ENCODE measurements around the gene TDRD12.

DNA sequence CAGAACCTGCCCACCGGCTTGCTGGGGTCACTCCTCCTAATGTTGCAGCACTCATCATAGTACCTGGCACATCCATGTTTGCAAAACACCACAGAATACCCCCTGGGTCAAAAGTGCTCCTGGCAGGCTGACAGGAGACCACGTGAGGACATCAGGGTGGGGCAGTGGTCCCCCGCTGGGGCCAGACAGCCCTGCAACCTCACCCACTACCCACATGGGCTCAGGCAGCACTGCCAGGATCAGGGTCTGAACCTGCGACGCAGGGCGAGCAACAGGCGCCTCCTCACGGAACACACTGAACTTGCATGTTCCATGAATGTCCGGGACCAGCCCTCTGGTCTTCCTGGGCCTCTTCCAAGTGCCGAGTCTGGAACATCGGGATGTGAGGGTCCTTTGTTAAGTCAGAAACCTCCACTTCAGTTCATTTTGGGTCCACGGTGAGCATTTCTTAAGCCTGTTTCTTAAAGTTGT is 151.4 kb downstream of the TDRD12 start:
- TF ChIP-seq, protein P1, sequence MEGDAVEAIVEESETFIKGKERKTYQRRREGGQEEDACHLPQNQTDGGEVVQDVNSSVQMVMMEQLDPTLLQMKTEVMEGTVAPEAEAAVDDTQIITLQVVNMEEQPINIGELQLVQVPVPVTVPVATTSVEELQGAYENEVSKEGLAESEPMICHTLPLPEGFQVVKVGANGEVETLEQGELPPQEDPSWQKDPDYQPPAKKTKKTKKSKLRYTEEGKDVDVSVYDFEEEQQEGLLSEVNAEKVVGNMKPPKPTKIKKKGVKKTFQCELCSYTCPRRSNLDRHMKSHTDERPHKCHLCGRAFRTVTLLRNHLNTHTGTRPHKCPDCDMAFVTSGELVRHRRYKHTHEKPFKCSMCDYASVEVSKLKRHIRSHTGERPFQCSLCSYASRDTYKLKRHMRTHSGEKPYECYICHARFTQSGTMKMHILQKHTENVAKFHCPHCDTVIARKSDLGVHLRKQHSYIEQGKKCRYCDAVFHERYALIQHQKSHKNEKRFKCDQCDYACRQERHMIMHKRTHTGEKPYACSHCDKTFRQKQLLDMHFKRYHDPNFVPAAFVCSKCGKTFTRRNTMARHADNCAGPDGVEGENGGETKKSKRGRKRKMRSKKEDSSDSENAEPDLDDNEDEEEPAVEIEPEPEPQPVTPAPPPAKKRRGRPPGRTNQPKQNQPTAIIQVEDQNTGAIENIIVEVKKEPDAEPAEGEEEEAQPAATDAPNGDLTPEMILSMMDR (IDR thresholded peaks at IDR 0.05; ENCODE audit: low read depth, low read length): no peak
- TF ChIP-seq POLR2A (IDR thresholded peaks at IDR 0.05; ENCODE audit: extremely low read depth, insufficient read length) (no peak), MYC (IDR thresholded peaks at IDR 0.05; ENCODE audit: low read depth, low read length) (no peak)
- TF ChIP-seq, protein P2, sequence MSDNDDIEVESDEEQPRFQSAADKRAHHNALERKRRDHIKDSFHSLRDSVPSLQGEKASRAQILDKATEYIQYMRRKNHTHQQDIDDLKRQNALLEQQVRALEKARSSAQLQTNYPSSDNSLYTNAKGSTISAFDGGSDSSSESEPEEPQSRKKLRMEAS (IDR thresholded peaks at IDR 0.05; ENCODE audit: low read depth, low read length): no peak

Data from NB4 (cell line).